ENCODE results near the gene OR1S1. TPM values are rescaled to one million over a fixed set of nuclear protein-coding genes. Genes with fewer than 3 reads are reported as not detected.

OR1S1 gene
- total RNA-seq, 1 donor from 2014 or later: not detected

Other genes with a start within 250 kb of the OR1S1 start
- gene OR9Q1, start 188.8 kb upstream of the OR1S1 start, total RNA-seq: not detected in 2 replicates
- gene OR6Q1, start 181.8 kb upstream of the OR1S1 start, total RNA-seq: not detected in 2 replicates
- not detected in 2 replicates for gene OR9I1, start 87.2 kb upstream of the OR1S1 start, total RNA-seq
- gene OR9Q2, start 23.6 kb upstream of the OR1S1 start, total RNA-seq: not detected in 2 replicates
- gene OR1S2, start 8.6 kb upstream of the OR1S1 start, total RNA-seq: not detected in 2 replicates
- not detected in 2 replicates for gene OR10Q1, start 16.2 kb downstream of the OR1S1 start, total RNA-seq
- gene OR10W1, start 55.5 kb downstream of the OR1S1 start, total RNA-seq: not detected in 2 replicates
- not detected in 2 replicates for gene OR5B17, start 146.3 kb downstream of the OR1S1 start, total RNA-seq
- gene OR5B3, start 194.2 kb downstream of the OR1S1 start, total RNA-seq: not detected in 2 replicates
- not detected in 2 replicates for gene OR5B2, start 215.4 kb downstream of the OR1S1 start, total RNA-seq
- not detected in 2 replicates for gene OR5B12, start 229.5 kb downstream of the OR1S1 start, total RNA-seq